Calu3 (cell line): Measurements from ENCODE around the gene OXSM. TPM values are rescaled to one million over a fixed set of nuclear protein-coding genes. Genes with fewer than 3 reads are reported as not detected.
A peak's percentile ranks its signal among the peaks of the same experiment; 100 is the strongest.

ENCODE experiments used
- Bru-seq: library from RNA; stranded (reverse); fragments of 400-500 nt; gene quantifications from one replicate; lab custom pipeline; 2021; lab: Mats Ljungman, UMichigan
- BruChase-seq, 2 experiments: library from RNA; stranded (reverse); fragments of 400-500 nt; gene quantifications; one replicate each; lab custom pipeline; 2021; lab: Mats Ljungman, UMichigan
- BruUV-seq: library from RNA; stranded (reverse); fragments of 400-500 nt; replicated peaks from 2 replicates; lab custom pipeline; 2021; lab: Mats Ljungman, UMichigan
- CTCF ChIA-PET: fragments of 300-600 bp; sonication (Branson Sonifier 250); formaldehyde crosslinking; loops from one replicate; lab custom pipeline; 2022; ENCODE audit warnings: antibody characterized with exemption; lab: Charles Lee
- DNase-seq: peaks from one replicate; pipeline ENCODE4 v3.0.0; 2022
- H3K27ac Mint-ChIP-seq: one replicate; pipeline ENCODE4 v1.8.0; 2022; ENCODE audit warnings: mixed read lengths; ENCODE audit not compliant: unreplicated experiment
- H3K27me3 Mint-ChIP-seq: one replicate; pipeline ENCODE4 v1.8.0; 2022; ENCODE audit warnings: mixed read lengths; ENCODE audit not compliant: unreplicated experiment
- H3K36me3 Mint-ChIP-seq: one replicate; pipeline ENCODE4 v1.8.0; 2022; ENCODE audit warnings: mild to moderate bottlenecking, moderate library complexity, mixed read lengths; ENCODE audit not compliant: insufficient read depth, unreplicated experiment
- H3K4me1 Mint-ChIP-seq: one replicate; pipeline ENCODE4 v1.8.0; 2022; ENCODE audit warnings: mild to moderate bottlenecking, low read depth, mixed read lengths; ENCODE audit not compliant: unreplicated experiment
- H3K4me3 Mint-ChIP-seq: one replicate; pipeline ENCODE4 v1.8.0; 2022; ENCODE audit warnings: mild to moderate bottlenecking, low read depth, moderate library complexity, mixed read lengths; ENCODE audit not compliant: unreplicated experiment
- H3K9me3 Mint-ChIP-seq: one replicate; pipeline ENCODE4 v1.8.0; 2022; ENCODE audit warnings: low read depth, mixed read lengths; ENCODE audit not compliant: unreplicated experiment
- intact Hi-C: fragments of 100-400 bp; cut with micrococcal nuclease; formaldehyde crosslinking; loops from one replicate; pipeline ENCODE4 v1.10.0; 2022; ENCODE audit not compliant: unreplicated experiment
- long read RNA-seq: library from polyadenylated mRNA; stranded (forward); transcript quantifications from one replicate; pipeline ENCODE4 v2.0.0, GENCODE V29; 2022
- total RNA-seq: library from RNA; stranded (reverse); gene quantifications from 2 replicates; pipeline ENCODE4 v1.2.3, GENCODE V29; 2022
- TF ChIP-seq, protein P1 (sequence below): fragments of 200-600 bp; IDR thresholded peaks from one replicate; pipeline ENCODE4 v1.8.0; 2022; ENCODE audit warnings: antibody characterized with exemption; ENCODE audit not compliant: unreplicated experiment

Gene OXSM
- total RNA-seq (13.6 and 18.4 TPM in 2 replicates), Bru-seq, nascent RNA (percentile 73 among the genes with signal in this experiment), BruChase-seq, experiment 1, labeled RNA remaining after a 6-hour chase (percentile 61 among the genes with signal in this experiment), BruChase-seq, experiment 2, labeled RNA remaining after a 2-hour chase (percentile 82 among the genes with signal in this experiment)
- long read RNA-seq, transcript OXSM-201 (3 exons, 1,519 nt), result major isoform, 18 of 25 reads
- long read RNA-seq, partial matches to known transcripts, result 3 of 25 reads
- long read RNA-seq, other reads (novel, unspliced or antisense), result 3 of 25 reads

DNA sequence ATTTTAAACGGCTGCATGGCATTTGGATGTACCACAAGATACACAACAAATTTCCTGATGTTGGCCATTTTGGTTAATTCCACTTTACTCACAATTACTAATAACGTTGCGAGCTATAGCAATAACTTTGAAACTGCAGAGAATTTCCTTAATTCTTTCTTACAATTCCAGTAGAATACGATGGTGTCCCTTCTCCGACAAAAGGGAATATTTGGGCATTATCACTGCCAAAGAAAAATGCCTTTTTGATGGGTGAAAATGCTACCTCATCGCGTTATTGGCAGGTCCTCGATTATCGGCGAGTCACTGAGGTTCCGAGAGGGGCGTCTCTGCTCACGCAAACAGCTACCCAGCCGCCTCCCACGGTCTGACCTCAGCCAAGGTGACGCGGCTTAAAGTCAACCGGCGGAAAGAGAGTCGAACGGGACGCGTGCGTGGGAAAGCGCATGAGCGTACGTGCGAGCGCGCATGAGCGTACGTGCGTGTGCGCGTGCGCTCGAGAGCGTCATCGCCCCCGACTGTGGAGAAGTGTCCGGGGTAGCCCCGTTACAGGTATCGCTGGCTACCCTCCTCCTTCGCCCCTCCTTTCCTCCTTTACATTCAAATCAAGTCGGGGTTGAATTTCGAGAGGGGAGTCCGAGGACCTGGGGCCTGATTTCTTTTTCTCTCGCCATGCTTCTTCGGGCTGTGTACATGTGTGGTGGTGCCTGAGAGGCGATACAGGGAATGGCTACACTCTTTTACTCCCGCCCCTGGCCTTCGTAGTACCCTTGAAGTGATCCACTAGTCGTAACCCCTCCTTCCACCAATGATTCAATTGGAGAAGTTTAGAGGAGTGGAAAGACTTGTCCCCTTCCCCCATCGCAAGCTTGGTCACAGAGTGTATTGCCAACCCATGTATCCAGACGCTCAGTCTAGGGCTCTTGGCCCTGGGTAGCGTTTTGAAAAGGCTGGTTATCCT, at the start of gene OXSM:
TSS of gene OXSM (plus strand) at position 495 of the 961 bp plus-strand sequence. CDS start 931 bp downstream, outside the sequence.
- TSS peak; percentile 47 for BruUV-seq
- TF ChIP-seq, protein P1, sequence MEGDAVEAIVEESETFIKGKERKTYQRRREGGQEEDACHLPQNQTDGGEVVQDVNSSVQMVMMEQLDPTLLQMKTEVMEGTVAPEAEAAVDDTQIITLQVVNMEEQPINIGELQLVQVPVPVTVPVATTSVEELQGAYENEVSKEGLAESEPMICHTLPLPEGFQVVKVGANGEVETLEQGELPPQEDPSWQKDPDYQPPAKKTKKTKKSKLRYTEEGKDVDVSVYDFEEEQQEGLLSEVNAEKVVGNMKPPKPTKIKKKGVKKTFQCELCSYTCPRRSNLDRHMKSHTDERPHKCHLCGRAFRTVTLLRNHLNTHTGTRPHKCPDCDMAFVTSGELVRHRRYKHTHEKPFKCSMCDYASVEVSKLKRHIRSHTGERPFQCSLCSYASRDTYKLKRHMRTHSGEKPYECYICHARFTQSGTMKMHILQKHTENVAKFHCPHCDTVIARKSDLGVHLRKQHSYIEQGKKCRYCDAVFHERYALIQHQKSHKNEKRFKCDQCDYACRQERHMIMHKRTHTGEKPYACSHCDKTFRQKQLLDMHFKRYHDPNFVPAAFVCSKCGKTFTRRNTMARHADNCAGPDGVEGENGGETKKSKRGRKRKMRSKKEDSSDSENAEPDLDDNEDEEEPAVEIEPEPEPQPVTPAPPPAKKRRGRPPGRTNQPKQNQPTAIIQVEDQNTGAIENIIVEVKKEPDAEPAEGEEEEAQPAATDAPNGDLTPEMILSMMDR, result no peak
- peak; percentile 76 for DNase-seq
- intact Hi-C loops, result no loop called here
- CTCF ChIA-PET, result no interaction called here
- peaks cover 8% of the 10 kb centered on the region for H3K4me1 Mint-ChIP-seq
- H3K27me3 Mint-ChIP-seq, result no peaks in the 10 kb centered on the region
- H3K4me3 Mint-ChIP-seq, result peak within 1 kb of the TSS; percentile 92
- peak within 1 kb of the TSS; percentile 90 for H3K27ac Mint-ChIP-seq
- no peaks in the 10 kb centered on the region for H3K9me3 Mint-ChIP-seq
- H3K36me3 Mint-ChIP-seq, result peaks cover 16% of the 10 kb centered on the region

DNA sequence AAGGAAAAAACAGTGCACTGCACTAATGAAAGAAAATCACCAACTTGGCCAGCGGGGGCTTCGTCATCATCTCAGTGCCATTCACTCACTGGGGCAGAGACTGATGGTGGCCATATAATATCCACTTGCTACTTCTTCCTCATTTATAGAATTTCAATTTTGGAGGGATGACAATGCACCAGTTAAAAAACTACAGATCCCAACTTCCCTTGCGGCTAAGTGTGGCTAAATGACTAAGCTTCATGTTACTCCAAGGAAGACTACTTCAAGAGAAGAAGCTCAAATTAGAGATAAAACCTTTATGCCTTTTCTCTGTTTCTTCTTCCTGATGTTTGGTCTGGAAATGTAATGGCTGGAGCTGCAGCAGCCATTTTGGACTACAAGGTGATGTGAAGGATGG, 45.4 kb upstream of the OXSM start:
- CTCF ChIA-PET, result no interaction called here
- TF ChIP-seq, protein P1, result no peak
- Mint-ChIP-seq H3K4me1 (no peaks in the 10 kb centered on the region), H3K27ac (no peak overlapping the region), H3K9me3 (no peaks in the 10 kb centered on the region), H3K4me3 (no peak overlapping the region), H3K36me3 (no peaks in the 10 kb centered on the region), H3K27me3 (no peaks in the 10 kb centered on the region)
- no peak for DNase-seq
- intact Hi-C loops, result no loop called here
- no TSS peak for BruUV-seq

DNA sequence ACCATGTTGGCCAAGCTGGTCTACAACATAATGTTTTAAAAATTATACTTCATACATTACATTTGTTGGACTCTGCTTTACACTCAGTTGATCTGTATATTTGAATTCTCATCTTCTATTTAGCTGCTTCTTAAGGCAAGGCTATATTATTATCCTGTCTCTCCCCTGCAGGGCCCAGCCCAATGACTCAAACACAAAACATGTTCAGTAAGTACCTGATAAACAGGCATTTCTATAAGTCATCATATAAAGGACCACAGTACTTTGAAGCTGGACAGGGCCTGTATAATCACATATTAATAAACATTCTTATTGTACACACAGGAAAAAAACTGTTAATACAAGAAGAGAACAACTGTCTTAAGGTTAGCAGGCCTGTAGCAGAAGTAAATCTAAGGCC, 42.9 kb upstream of the OXSM start:
- TF ChIP-seq, protein P1, result no peak
- CTCF ChIA-PET, result no interaction called here
- BruUV-seq, result no TSS peak
- DNase-seq, result no peak
- Mint-ChIP-seq H3K4me1 (no peaks in the 10 kb centered on the region), H3K4me3 (no peak overlapping the region), H3K36me3 (no peaks in the 10 kb centered on the region), H3K27ac (no peak overlapping the region), H3K27me3 (no peaks in the 10 kb centered on the region), H3K9me3 (no peaks in the 10 kb centered on the region)
- intact Hi-C loops, result no loop called here

DNA sequence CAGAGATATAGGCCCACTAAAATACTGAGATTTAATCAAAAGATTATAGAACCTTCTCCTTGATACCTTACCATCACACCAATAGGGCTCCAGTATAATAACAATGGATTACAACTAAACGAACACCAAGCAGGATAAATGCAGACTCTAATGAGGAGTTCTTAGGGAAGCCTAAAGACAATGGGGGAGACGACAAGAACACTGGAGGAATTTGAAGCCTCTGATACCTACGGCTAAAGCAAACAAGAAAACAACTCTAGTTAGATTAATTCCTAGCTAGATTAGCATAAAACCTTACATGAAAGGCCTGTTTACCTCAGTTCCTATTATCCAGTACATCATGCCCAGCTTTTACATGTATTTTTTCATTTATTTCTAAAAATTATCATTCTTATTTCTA, 41.7 kb upstream of the OXSM start:
- TF ChIP-seq, protein P1, result no peak
- Mint-ChIP-seq H3K9me3 (no peaks in the 10 kb centered on the region), H3K27me3 (no peaks in the 10 kb centered on the region), H3K4me1 (no peaks in the 10 kb centered on the region), H3K27ac (no peak overlapping the region), H3K36me3 (no peaks in the 10 kb centered on the region), H3K4me3 (no peak overlapping the region)
- CTCF ChIA-PET, result no interaction called here
- intact Hi-C loops, result no loop called here
- BruUV-seq, result no TSS peak
- no peak for DNase-seq
